ENCODE results near the gene TBX2. TPM values are rescaled to one million over a fixed set of nuclear protein-coding genes. Genes with fewer than 3 reads are reported as not detected.
A peak's percentile ranks its signal among the peaks of the same experiment; 100 is the strongest.

TBX2 gene
- total and polyA plus RNA-seq, 2 of the 13 experiments (the other 11 are each of a cell fraction or from before 2014, with no cell fraction given) = 2.8 to 15.3 TPM

- TF ChIP-seq, protein P1, sequence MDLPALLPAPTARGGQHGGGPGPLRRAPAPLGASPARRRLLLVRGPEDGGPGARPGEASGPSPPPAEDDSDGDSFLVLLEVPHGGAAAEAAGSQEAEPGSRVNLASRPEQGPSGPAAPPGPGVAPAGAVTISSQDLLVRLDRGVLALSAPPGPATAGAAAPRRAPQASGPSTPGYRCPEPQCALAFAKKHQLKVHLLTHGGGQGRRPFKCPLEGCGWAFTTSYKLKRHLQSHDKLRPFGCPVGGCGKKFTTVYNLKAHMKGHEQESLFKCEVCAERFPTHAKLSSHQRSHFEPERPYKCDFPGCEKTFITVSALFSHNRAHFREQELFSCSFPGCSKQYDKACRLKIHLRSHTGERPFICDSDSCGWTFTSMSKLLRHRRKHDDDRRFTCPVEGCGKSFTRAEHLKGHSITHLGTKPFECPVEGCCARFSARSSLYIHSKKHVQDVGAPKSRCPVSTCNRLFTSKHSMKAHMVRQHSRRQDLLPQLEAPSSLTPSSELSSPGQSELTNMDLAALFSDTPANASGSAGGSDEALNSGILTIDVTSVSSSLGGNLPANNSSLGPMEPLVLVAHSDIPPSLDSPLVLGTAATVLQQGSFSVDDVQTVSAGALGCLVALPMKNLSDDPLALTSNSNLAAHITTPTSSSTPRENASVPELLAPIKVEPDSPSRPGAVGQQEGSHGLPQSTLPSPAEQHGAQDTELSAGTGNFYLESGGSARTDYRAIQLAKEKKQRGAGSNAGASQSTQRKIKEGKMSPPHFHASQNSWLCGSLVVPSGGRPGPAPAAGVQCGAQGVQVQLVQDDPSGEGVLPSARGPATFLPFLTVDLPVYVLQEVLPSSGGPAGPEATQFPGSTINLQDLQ (CRISPR knock-in tag; IDR thresholded peaks at IDR 0.05) = peak; percentile 90
- TF ChIP-seq BCL6 (CRISPR knock-in tag; IDR thresholded peaks at IDR 0.05) (peak; percentile 86), KLF9 (CRISPR knock-in tag; IDR thresholded peaks at IDR 0.05; ENCODE audit: low read depth) (no peak), MAX (IDR thresholded peaks at IDR 0.05) (peak; percentile 89), STAG1 (CRISPR knock-in tag; IDR thresholded peaks at IDR 0.05) (peak; percentile 26; the same call in 1 of the 2 replicates), FOXC1 (CRISPR knock-in tag; IDR thresholded peaks at IDR 0.05; ENCODE audit: borderline replicate concordance) (no peak), SMARCC2 (IDR thresholded peaks at IDR 0.05) (no peak), ZNF547 (CRISPR knock-in tag; IDR thresholded peaks at IDR 0.05) (peak; percentile 49; the same call in 1 of the 2 replicates), PATZ1 (CRISPR knock-in tag; IDR thresholded peaks at IDR 0.05) (peak; percentile 86), NCOA5 (CRISPR knock-in tag; IDR thresholded peaks at IDR 0.05) (no peak), RXRB (CRISPR knock-in tag; IDR thresholded peaks at IDR 0.05; ENCODE audit: borderline replicate concordance) (peak; percentile 96), CSRNP1 (CRISPR knock-in tag; IDR thresholded peaks at IDR 0.05) (0 out of 2 replicates have a peak, but pooled peaks have one; percentile 46), FOXK1 (CRISPR knock-in tag; IDR thresholded peaks at IDR 0.05; ENCODE audit: borderline replicate concordance, low read depth) (0 out of 2 replicates have a peak, but pooled peaks have one; percentile 34), ZNF44 (CRISPR knock-in tag; IDR thresholded peaks at IDR 0.05) (no peak; the same call in 1 of the 2 replicates)
- TF ChIP-seq, protein P2, sequence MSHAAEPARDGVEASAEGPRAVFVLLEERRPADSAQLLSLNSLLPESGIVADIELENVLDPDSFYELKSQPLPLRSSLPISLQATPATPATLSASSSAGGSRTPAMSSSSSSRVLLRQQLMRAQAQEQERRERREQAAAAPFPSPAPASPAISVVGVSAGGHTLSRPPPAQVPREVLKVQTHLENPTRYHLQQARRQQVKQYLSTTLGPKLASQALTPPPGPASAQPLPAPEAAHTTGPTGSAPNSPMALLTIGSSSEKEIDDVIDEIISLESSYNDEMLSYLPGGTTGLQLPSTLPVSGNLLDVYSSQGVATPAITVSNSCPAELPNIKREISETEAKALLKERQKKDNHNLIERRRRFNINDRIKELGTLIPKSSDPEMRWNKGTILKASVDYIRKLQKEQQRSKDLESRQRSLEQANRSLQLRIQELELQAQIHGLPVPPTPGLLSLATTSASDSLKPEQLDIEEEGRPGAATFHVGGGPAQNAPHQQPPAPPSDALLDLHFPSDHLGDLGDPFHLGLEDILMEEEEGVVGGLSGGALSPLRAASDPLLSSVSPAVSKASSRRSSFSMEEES (CRISPR knock-in tag; IDR thresholded peaks at IDR 0.05) = peak; percentile 65
These were observed 32.8 kb upstream of the TBX2 start (continued) for GRCh38 chr17:61366715-61367413.
